ENCODE data around the gene TMCC2. TPM values are rescaled to one million over a fixed set of nuclear protein-coding genes. Genes with fewer than 3 reads are reported as not detected.

Gene TMCC2
- total and polyA plus RNA-seq, 2 of the 8 experiments (the other 6 are each of a cell fraction or from before 2014, with no cell fraction given), result 6.7 to 6.8 TPM

DNA sequence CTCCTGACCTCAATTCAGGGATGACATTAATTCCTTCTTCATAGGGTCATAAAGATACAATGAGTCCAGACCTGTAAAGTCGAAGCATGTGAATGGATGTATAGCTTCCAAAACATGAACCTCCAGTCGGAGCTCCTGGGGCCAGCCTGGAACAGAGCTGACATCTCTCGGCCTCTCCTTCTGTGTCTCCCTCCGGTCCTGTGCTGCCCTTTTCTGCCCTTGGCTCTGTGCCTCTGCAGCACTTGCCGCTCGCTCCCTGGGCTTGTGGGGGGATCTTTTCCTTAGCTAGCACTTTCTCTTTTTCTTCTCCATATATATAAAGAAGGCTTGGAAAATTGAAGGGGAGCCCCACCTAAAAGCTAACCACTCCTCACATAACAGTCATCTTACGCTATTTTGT is 42.5 kb downstream of the TMCC2 start:
- Histone ChIP-seq H3K4ac (replicated peaks; ENCODE audit: insufficient read length, low read depth, low read length) (no peak overlapping the region), H4K5ac (ENCODE audit: insufficient read length, low read depth, low read length) (no peak overlapping the region), H4K91ac (replicated peaks; ENCODE audit: insufficient read length, low read length) (no peak overlapping the region), H3K36me3 (ENCODE audit: control insufficient read depth in 2 of 4, insufficient read depth in 4 of 4, low read length in 3 of 4) (peaks cover 0 to 7% (median 0%) of the 10 kb centered on the region in 4 experiments; a peak in 1 of 8 replicates), H3K79me1 (ENCODE audit: low read depth, low read length) (no peaks in the 10 kb centered on the region), H4K8ac (ENCODE audit: extremely low read depth, insufficient read depth, low read length) (no peak overlapping the region), H3K79me2 (ENCODE audit: control insufficient read depth in 1 of 2, insufficient read depth in 2 of 2, low read length in 2 of 2) (no peaks in the 10 kb centered on the region), H3K18ac (ENCODE audit: extremely low read depth, low read length) (no peak overlapping the region), H3K4me3 (ENCODE audit: extremely low read depth in 1 of 4, insufficient read depth in 2 of 4, low read depth in 3 of 4, low read length in 4 of 4) (no peak overlapping the region), H2BK12ac (ENCODE audit: low read depth, low read length) (no peak overlapping the region), H2BK15ac (ENCODE audit: low read length) (no peak overlapping the region), H3K23ac (ENCODE audit: insufficient read length) (no peak overlapping the region), H3K27ac (ENCODE audit: low read depth, low read length) (no peak overlapping the region), H4K20me1 (replicated peaks in 1 of 2; ENCODE audit: control insufficient read depth in 1 of 2, insufficient read depth in 2 of 2, low read length in 2 of 2) (peaks cover 0 to 2% of the 10 kb centered on the region in 2 experiments), H3K56ac (replicated peaks; ENCODE audit: insufficient read length, low read depth, low read length) (no peak overlapping the region), H2AK5ac (ENCODE audit: low read depth, low read length) (no peak overlapping the region), H2BK20ac (ENCODE audit: low read length) (no peak overlapping the region; the same call in 1 of the 2 replicates), H2BK120ac (replicated peaks; ENCODE audit: low read depth, low read length) (no peak overlapping the region), H3K23me2 (ENCODE audit: low read depth, low read length) (no peaks in the 10 kb centered on the region), H3K9me3 (ENCODE audit: insufficient read depth in 2 of 2, low read depth in 1 of 2, low read length in 1 of 2) (no peaks in the 10 kb centered on the region), H3K4me2 (ENCODE audit: insufficient read depth in 1 of 2, low read depth in 2 of 2, low read length in 2 of 2) (no peak overlapping the region), H2BK5ac (ENCODE audit: low read depth, low read length) (no peak overlapping the region), H3K14ac (ENCODE audit: insufficient read length) (no peak overlapping the region), H2AFZ (ENCODE audit: low read length) (no peak overlapping the region), H3K9ac (replicated peaks in 1 of 4; ENCODE audit: extremely low read depth in 1 of 4, low read depth in 3 of 4, low read length in 3 of 4) (no peak overlapping the region), H3K4me1 (replicated peaks in 1 of 4; ENCODE audit: control insufficient read depth in 3 of 4, insufficient read depth in 4 of 4, low read length in 3 of 4) (peaks cover 5 to 21% (median 14%) of the 10 kb centered on the region in 4 experiments; a peak in 6 of 7 replicates), H3K27me3 (replicated peaks in 1 of 4; ENCODE audit: control insufficient read depth in 3 of 4, extremely low read depth in 1 of 4, insufficient read depth in 3 of 4, low read length in 3 of 4) (no peaks in the 10 kb centered on the region)
- DNase-seq (ENCODE audit: low read depth in 1 of 2, low spot score in 2 of 2), result no peak
- CTCF ChIA-PET (ENCODE audit: partially characterized antibody), result interaction anchor here (0.8 to 42.6 kb wide), 16 partner anchors 8 to 255 kb away, joined by 3 to 2424 read pairs (median 6); partner anchors contain the start of genes KLHDC8A, NUAK2 and TMCC2
- POLR2A ChIA-PET (ENCODE audit: partially characterized antibody), result interaction anchor here (1.1 to 7.4 kb wide), 5 partner anchors 33 to 67 kb away, joined by 3 to 85 read pairs (median 3); partner anchors contain the start of genes NUAK2 and TMCC2
- 90% methylated on average over 7 of the region's 7 CpGs; no CpG with 5 or more reads in 1 of the 2 experiments for WGBS, 2 experiments (ENCODE audit: extremely low coverage in 1 of 2, insufficient coverage in 1 of 2, insufficient read length in 1 of 2, insufficient replicate concordance in 2 of 2, low coverage in 1 of 2, low lambda C conversion rate in 2 of 2, missing lambda C conversion rate in 1 of 2)
- no peak for FAIRE-seq
- TF ChIP-seq NRF1 (IDR thresholded peaks at IDR 0.05; ENCODE audit: low read depth, low read length) (no peak), POLR2AphosphoS5 (IDR thresholded peaks at IDR 0.05; ENCODE audit: low read depth, low read length) (no peak)
- TF ChIP-seq, protein P1, sequence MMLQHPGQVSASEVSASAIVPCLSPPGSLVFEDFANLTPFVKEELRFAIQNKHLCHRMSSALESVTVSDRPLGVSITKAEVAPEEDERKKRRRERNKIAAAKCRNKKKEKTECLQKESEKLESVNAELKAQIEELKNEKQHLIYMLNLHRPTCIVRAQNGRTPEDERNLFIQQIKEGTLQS (IDR thresholded peaks at IDR 0.05; ENCODE audit: insufficient read depth, low read depth, low read length), result no peak

Measured in H1 (cell line).